A549 (cell line): Measurements from ENCODE around the gene MPRIP. TPM values are rescaled to one million over a fixed set of nuclear protein-coding genes. Genes with fewer than 3 reads are reported as not detected.
A peak's percentile ranks its signal among the peaks of the same experiment; 100 is the strongest.

Experiments used
- BCL3 ChIP-seq: fragments of >200 bp; sonication (Bioruptor Twin); formaldehyde crosslinking; IDR thresholded peaks from 3 replicates; pipeline ENCODE4 v1.6.1; 2016
- BHLHE40 ChIP-seq: IDR thresholded peaks from 2 replicates; pipeline ENCODE4 v1.6.1; 2012; ENCODE audit warnings: low read depth, low read length, inconsistent platforms
- CBX8 ChIP-seq: fragments of 200-600 bp; sonication (generic); IDR thresholded peaks from 2 replicates; pipeline ENCODE4 v1.6.1; 2016
- EHF ChIP-seq: fragments of 250-450 bp; sonication (Bioruptor Pico); IDR thresholded peaks from 2 replicates; pipeline ENCODE4 v1.5.0; 2020; ENCODE audit warnings: mild to moderate bottlenecking
- EP300 ChIP-seq, 2 experiments: fragments of >200 bp; sonication (Bioruptor Twin); formaldehyde crosslinking; IDR thresholded peaks; 2 replicates in 1 of 2; 3 replicates in 1 of 2; pipeline ENCODE4 v1.6.1; 2016 to 2017
- FOXS1 ChIP-seq: fragments of 250-450 bp; sonication (Bioruptor Pico); IDR thresholded peaks from 2 replicates; pipeline ENCODE4 v1.5.0; 2020; ENCODE audit warnings: mild to moderate bottlenecking, moderate library complexity
- HEYL ChIP-seq: fragments of 250-450 bp; sonication (Bioruptor Pico); IDR thresholded peaks from 2 replicates; pipeline ENCODE4 v1.8.0; 2021; ENCODE audit warnings: mild to moderate bottlenecking, moderate library complexity
- HMGXB4 ChIP-seq: fragments of 250-450 bp; sonication (Bioruptor Pico); IDR thresholded peaks from 2 replicates; pipeline ENCODE4 v1.5.0; 2021; ENCODE audit warnings: mild to moderate bottlenecking, moderate library complexity, borderline replicate concordance
- HOXB5 ChIP-seq: fragments of 250-450 bp; sonication (Bioruptor Pico); IDR thresholded peaks from 2 replicates; pipeline ENCODE4 v1.5.0; 2020; ENCODE audit warnings: mild to moderate bottlenecking, moderate library complexity
- JUN ChIP-seq, 2 experiments: fragments of >200 bp; sonication (Bioruptor Twin); formaldehyde crosslinking; IDR thresholded peaks; 2 replicates in 1 of 2; 3 replicates in 1 of 2; pipeline ENCODE4 v1.6.1; 2016 to 2017
- KDM1A ChIP-seq: fragments of 200-600 bp; sonication (generic); IDR thresholded peaks from 2 replicates; pipeline ENCODE4 v1.6.1; 2016; ENCODE audit warnings: low read depth, mild to moderate bottlenecking
- KDM5A ChIP-seq: fragments of 200-600 bp; sonication (generic); IDR thresholded peaks from 2 replicates; pipeline ENCODE4 v1.6.1; 2016; ENCODE audit warnings: antibody characterized with exemption, mild to moderate bottlenecking
- MAX ChIP-seq: IDR thresholded peaks from 2 replicates; pipeline ENCODE4 v1.6.1; 2012
- MYC ChIP-seq: IDR thresholded peaks from 2 replicates; pipeline ENCODE4 v1.6.1; 2012; ENCODE audit warnings: mild to moderate bottlenecking, inconsistent platforms, low read length, improper control_type of control experiment, borderline replicate concordance
- NPAS2 ChIP-seq: fragments of 250-450 bp; sonication (Bioruptor Pico); IDR thresholded peaks from 2 replicates; pipeline ENCODE4 v1.8.0; 2022; ENCODE audit warnings: mild to moderate bottlenecking, moderate library complexity, borderline replicate concordance
- PBX3 ChIP-seq: IDR thresholded peaks from 2 replicates; pipeline ENCODE4 v1.6.1; 2012
- PHF8 ChIP-seq: fragments of 200-600 bp; sonication (generic); IDR thresholded peaks from 2 replicates; pipeline ENCODE4 v1.6.1; 2016; ENCODE audit warnings: low read depth, mild to moderate bottlenecking, antibody characterized with exemption, moderate library complexity, borderline replicate concordance
- POLR2AphosphoS2 ChIP-seq: conservative IDR thresholded peaks from 2 replicates; pipeline ENCODE4 v1.6.1; 2012; ENCODE audit warnings: low read length, improper control_type of control experiment, inconsistent platforms
- RAD21 ChIP-seq, 2 experiments: fragments of >200 bp in 1 of 2; sonication (Bioruptor Twin) in 1 of 2; formaldehyde crosslinking in 1 of 2; IDR thresholded peaks in 1 of 2; conservative IDR thresholded peaks in 1 of 2; 2 replicates in 1 of 2; 3 replicates in 1 of 2; pipeline ENCODE4 v1.6.1; 2012 to 2018; ENCODE audit warnings: inconsistent platforms in 1 of 2
- RFX5 ChIP-seq: fragments of 450-650 bp; IDR thresholded peaks from 2 replicates; pipeline ENCODE4 v1.7.1; 2014; ENCODE audit warnings: antibody characterized with exemption, mild to moderate bottlenecking, moderate library complexity
- RNF2 ChIP-seq: fragments of 200-600 bp; sonication (generic); IDR thresholded peaks from 2 replicates; pipeline ENCODE4 v1.6.1; 2016; ENCODE audit warnings: low read depth, mild to moderate bottlenecking, antibody characterized with exemption, moderate library complexity, borderline replicate concordance
- SREBF2 ChIP-seq: fragments of 450-650 bp; IDR thresholded peaks from 2 replicates; pipeline ENCODE4 v1.6.1; 2014; ENCODE audit warnings: mild to moderate bottlenecking, moderate library complexity
- USF2 ChIP-seq: fragments of 450-650 bp; IDR thresholded peaks from 2 replicates; pipeline ENCODE4 v1.6.1; 2014; ENCODE audit warnings: antibody characterized with exemption
- ZC3H11A ChIP-seq: fragments of 450-650 bp; IDR thresholded peaks from 2 replicates; pipeline ENCODE4 v1.6.1; 2014; ENCODE audit warnings: antibody characterized with exemption, mild to moderate bottlenecking
- ZNF302 ChIP-seq: fragments of 250-450 bp; sonication (Bioruptor Pico); IDR thresholded peaks from 2 replicates; pipeline ENCODE4 v1.9.0; 2021; ENCODE audit warnings: inconsistent platforms, mild to moderate bottlenecking, moderate library complexity
- polyA plus RNA-seq, 4 experiments: library from polyadenylated mRNA; depleted of rRNA in 3 of 4; stranded (reverse); fragments of >200 nt; fragmentation: RNase III in 1 of 4; extraction: RNeasy Plus Mini Kit Qiagen cat#74134 plus additional on column Dnase treatment in 1 of 4; gene quantifications; 2 replicates in 3 of 4; 3 replicates in 1 of 4; pipeline ENCODE4 v1.2.3, GENCODE V29; 2011 to 2017

The MPRIP gene
- polyA plus RNA-seq, 2 of the 4 experiments (the other 2 are of a cell fraction) = 147 to 228 TPM

GRCh38 chr17:17021194-17021863 is 20.9 kb upstream of the MPRIP start (continued):
- TF ChIP-seq HMGXB4 (CRISPR knock-in tag) (no peak), RFX5 (no peak), ZC3H11A (no peak), POLR2AphosphoS2 (no peak), RNF2 (no peak), BHLHE40 (no peak), CBX8 (no peak), RAD21 (conservative IDR thresholded peaks at IDR 0.05 in 1 of 2, IDR thresholded peaks at IDR 0.05 in 1 of 2) (peak in 1 of 2 experiments; percentile 67; a peak in 3 of 5 replicates), MAX (peak; percentile 74; the same call in 1 of the 2 replicates), USF2 (no peak), EP300 (IDR thresholded peaks at IDR 0.05) (peak; percentile 96 to 98), EHF (CRISPR knock-in tag) (peak; percentile 94; the same call in 1 of the 2 replicates), KDM1A (no peak), SREBF2 (no peak), HEYL (peak; percentile 79), KDM5A (no peak), JUN (IDR thresholded peaks at IDR 0.05) (peak; percentile 96 to 97), PBX3 (peak; percentile 38; the same call in 1 of the 2 replicates), MYC (peak; percentile 54; the same call in 1 of the 2 replicates), BCL3 (no peak; the same call in 2 of the 3 replicates), ZNF302 (peak; percentile 63), HOXB5 (peak; percentile 91; the same call in 1 of the 2 replicates), FOXS1 (CRISPR knock-in tag) (peak; percentile 66; the same call in 1 of the 2 replicates), PHF8 (no peak), NPAS2 (CRISPR knock-in tag) (no peak)
